ENCODE results near the gene GALNT5.

Gene GALNT5

DNA sequence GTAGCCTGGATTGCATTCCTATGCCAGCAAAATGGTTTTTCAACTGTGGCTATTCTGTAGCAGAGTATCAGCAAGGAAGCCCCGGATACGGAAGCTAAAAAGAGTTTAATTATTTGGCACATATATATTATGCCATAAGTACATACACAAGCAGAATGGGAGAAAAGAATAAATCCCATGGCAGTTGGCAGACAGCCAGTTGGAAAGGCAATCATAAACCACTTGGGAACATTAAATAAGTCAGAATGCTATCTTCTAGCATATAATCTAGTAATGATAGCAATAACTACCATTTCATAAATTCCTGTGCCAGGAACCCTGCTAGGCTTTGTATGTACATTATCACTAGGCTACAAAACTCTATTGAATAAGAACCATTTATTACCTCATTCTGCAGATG is 26.0 kb downstream of the GALNT5 start:
- in situ Hi-C loops (cut with MboI; ENCODE audit: low sequenced_read_pairs), result loop anchor here (25.0 kb wide), 1 partner anchor 729 kb away; no protein-coding TSS in a partner anchor

DNA sequence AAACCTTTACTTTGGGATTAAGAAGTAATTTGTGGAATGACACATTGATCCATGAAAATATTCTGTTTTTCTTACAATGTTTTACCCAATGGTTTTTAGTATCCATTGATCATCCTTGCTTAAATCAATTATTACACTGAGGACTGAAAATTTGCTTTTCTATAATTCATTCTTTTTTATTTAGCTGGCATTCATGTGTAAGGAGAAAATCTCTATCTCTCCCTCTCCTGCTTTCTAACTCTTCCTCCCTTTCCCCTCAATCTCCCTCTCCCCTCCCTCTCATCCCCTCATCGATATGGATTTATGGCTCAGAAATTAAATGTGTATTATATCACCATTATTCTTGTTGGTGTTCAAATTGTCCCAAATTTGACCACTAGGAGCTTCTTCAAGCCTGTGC is 29.7 kb downstream of the GALNT5 start:
- in situ Hi-C loops (cut with MboI; ENCODE audit: low sequenced_read_pairs), result loop anchor here (25.0 kb wide), 1 partner anchor 725 kb away; no protein-coding TSS in a partner anchor

DNA sequence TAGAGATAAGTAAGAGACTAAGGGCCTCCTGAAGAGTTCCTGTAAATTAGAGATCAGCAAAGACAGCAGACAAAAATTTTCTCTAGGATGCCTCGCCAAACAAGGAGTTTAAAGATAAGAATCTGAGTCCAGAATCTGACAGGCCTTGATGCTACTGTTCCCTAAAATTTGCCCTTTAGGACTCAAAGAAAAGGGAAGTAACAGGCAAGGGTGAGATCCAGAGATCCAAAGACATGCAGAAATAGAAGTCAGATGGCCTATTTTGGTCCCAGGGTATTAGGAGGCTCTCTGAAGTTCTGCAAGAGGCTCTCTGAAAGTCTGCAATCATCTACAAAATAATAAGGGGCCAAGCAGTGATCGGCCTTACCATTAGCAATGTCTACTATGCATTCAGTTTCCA is 33.0 kb downstream of the GALNT5 start:
- in situ Hi-C loops (cut with MboI; ENCODE audit: low sequenced_read_pairs), result loop anchor here (25.0 kb wide), 1 partner anchor 722 kb away; no protein-coding TSS in a partner anchor

DNA sequence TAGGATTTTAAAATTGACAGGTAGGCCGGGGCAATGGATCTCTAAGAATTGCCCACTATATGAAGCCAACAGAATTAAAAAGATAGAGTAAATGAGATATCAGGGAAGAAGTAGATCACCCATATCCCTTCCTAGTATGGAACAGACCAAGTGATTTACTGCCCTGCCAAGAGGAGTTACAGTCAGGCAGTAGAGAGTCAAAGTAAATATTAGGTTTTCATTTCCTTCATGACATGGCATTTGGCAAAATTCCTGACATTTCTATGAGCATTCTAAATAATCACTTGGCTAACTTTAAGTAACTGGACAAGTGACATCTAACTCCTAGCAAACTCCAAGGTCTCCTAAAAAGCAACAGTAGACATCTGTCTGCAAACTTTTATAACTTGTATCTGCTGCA is 33.5 kb downstream of the GALNT5 start:
- in situ Hi-C loops (cut with MboI; ENCODE audit: low sequenced_read_pairs), result loop anchor here (25.0 kb wide), 1 partner anchor 721 kb away; no protein-coding TSS in a partner anchor

DNA sequence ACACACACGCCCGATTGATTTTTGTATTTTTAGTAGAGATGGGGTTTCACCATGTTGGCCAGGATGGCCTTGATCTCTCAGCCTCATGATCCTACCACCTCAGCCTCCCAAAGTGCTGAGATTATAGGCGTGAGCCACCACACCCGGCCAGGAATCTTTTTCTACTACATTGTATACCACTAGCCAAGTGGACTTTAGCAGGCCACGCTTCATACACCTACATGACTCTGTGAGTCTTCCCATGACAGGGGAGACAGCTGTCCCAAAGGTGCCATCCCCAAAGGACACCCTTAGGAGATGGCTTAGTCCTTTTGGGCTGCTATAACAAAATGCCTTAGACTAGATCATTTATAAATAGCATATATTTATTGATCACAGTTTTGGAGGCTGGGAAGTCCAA is 35.3 kb downstream of the GALNT5 start:
- in situ Hi-C loops (cut with MboI; ENCODE audit: low sequenced_read_pairs), result loop anchor here (25.0 kb wide), 1 partner anchor 719 kb away; no protein-coding TSS in a partner anchor

DNA sequence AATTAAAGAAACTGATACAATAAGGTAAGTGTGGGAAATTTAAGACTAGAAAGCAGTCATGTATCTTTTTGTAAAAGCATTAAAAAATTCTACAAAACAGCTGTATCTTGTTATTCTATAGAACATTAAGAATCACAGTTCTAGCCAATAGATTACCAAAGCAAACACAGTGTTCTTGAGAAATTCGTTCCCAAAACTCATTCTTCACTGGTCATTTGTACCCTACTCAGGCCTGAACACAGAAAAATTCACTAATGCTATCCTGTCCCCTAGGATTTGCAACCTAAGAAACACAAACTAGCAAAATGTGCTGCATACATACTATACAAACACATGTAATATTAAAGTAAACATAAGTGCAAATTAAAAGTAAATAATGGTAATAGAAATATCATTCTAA is 39.0 kb downstream of the GALNT5 start:
- in situ Hi-C loops (cut with MboI; ENCODE audit: low sequenced_read_pairs), result loop anchor here (25.0 kb wide), 1 partner anchor 716 kb away; no protein-coding TSS in a partner anchor

DNA sequence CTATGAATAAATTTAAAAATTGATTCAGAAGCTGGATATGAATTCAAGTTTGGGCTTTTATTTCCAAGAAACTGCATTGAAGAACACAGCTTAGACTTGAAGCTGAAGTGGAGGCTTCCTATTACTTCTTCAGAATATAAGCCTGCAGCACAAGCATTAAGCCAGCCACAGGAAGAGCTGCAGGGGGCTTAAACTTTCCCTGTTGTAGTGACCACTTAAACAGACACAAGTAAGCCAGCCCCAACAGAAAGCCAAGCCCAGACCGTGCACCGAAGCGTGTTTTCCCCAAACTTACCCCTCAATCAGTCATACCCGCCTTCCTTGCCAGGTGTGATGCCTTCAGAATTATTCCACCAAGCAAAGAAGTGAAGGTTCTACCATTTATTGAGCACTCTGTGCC is 39.5 kb downstream of the GALNT5 start:
- in situ Hi-C loops (cut with MboI; ENCODE audit: low sequenced_read_pairs), result loop anchor here (25.0 kb wide), 1 partner anchor 715 kb away; no protein-coding TSS in a partner anchor

DNA sequence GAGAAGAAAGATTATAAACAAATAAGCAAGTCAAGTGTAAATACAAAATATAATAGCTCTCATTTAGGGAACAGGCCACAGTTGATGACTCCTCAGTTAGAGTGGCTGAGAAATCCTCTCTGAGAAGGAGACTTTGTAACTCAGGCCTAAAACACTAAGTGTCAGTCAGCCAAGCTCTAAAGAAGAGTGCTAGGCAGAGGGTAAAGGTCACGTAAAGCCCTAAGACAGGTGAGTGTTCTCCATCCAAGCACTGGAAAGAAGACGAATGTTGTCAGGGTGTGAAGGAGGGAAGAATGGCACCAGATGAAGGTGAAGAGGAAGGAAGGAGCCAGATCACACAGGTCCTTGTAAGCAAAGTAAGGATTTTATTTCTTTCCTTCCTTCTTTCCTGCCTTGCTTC is 43.8 kb downstream of the GALNT5 start:
- in situ Hi-C loops (cut with MboI; ENCODE audit: low sequenced_read_pairs), result no loop called here

DNA sequence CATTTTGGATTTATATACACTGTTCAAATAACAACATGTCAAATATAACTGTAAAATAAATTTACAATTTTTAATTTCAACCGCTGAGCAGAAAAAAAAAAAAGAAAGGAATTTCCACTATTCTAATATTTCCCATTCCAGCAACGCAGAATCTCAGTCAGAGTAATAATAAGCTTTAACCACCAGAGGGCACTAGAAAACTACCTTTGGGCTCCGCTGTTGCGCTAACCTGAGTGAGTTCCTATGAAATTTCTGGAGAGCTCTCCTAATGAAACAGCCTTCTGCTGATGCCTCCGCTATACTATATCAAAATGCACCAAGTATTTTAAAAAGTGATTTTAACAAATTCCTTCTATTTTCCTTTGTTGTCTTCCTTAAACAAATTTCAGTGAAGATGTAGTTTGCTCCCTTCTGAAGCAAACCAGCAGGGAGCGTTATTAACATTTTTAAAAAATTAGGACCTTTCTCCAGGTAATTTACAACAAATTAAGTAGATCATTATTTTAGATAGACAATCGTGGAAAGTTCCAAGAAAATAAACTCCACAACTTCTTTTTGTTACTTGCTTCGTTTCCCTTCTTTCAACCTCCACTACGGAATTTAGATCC is 45.1 kb downstream of the GALNT5 start:
- in situ Hi-C loops (cut with MboI; ENCODE audit: low sequenced_read_pairs), result no loop called here

DNA sequence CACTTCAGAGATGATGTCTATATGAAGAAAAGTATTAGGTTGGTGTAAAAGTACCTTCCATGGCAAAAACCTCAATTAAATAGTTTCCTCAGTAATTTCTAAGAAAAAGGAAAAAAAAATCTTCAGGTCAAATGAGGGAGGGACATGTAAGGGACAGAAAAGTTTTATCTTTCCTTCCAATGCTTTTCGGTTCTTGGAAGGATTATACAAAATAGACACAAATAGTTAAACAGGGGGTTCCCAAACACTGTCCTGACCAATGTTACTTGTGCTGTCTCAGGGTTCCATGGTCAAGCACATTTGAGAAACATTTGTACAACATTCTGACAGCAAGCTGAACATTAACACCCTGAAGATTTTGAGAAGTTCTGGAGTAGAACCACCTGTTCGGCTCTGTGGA is 46.1 kb downstream of the GALNT5 start:
- in situ Hi-C loops (cut with MboI; ENCODE audit: low sequenced_read_pairs), result no loop called here

DNA sequence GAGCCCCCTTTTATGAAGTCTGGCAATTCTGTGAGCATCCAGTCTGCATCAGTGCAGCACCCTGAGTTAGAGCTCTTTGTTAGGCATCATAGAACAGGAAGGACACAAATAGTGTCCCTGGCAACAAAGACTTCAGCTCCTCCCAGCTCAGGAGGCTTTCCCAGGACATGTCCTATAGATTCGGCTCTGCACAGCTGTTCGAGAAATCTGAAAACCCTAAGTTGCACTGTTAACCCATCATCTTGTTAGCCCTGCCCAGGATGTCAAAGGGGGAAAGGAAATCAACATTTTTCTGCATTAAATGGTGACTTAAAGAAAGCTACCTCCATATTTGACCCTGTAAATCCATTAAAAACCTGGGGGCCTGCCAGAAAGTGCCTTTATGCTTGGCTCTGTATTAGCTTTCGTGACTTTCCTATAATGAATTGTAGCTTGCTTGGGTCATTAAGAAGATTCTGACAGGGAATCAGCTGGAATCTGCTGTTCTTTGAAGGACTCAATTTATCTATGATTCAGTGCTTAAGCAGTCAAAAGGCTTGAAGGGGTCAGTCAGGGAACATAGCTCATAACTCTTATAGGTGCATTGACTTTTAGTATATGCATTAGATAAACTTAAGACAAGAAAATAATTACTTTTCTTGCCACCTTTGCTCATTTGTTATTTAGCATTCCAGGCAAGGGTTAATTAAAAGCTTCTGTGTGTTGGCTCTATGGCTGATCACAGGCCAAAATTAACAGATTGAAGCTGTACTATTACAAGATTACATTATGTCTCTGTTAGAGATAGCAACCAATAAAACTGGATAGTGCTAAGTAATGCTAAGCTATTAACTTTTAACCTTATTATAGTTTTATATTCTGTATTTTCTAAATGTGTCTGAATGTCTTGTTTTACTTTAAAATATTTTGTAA is 47.6 kb downstream of the GALNT5 start:
- in situ Hi-C loops (cut with MboI; ENCODE audit: low sequenced_read_pairs), result no loop called here

DNA sequence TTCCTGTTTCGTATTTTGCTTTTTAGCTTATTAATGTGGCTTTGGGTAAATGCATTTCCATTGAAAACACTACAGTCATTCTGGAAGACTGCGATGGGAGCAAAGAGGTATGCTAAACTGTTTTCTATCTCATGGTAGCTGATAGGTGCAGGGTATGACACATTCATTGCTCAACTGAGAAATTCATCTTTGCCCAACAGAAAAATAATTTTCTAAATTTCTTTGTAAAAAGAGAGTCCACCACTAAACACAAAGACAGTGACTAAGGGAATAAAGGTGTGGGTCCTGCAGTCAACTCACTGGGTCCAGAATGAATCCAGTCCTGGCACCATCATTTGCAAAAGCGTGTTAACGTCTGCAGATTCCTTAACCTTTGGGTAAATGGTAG is 48.2 kb downstream of the GALNT5 start:
- in situ Hi-C loops (cut with MboI; ENCODE audit: low sequenced_read_pairs), result no loop called here

DNA sequence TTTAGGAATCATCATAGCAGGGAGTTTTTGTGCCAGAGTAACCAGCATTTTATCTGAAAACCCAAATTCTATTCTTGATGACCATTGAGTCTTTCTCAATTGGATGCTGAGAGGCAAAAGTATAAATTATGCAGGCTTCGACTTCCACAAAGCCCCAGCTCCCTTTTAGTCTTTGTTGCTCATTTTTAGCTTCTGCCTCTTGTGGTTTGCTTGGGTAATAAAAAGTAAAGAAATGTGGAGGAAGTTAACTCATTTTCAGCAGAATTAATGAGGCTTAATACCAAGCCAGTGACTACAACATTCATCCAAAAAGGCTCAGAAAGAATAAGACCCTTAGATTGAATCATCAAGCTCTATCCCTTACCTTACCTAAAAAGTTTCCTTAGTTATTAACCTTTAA is 49.5 kb downstream of the GALNT5 start:
- in situ Hi-C loops (cut with MboI; ENCODE audit: low sequenced_read_pairs), result no loop called here

DNA sequence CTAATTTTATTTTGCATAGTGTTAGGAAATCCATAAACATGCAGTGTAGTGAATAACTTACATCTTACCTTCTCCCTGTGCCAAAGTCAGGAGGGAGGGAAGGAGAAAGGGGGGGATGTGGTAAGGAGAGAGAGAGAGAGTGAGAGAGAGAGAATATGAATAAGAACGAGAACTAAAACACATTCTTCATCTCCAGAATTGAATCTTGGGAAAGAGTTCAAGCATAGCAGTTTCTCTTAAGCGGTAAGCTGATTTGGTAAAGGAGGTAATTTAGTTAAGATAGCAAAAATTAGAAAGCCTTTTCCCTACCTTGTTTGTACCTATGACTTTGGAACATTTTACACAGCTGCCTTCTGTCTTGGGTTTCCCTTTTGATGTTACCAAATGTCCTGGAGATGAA is 52.4 kb downstream of the GALNT5 start:
- in situ Hi-C loops (cut with MboI; ENCODE audit: low sequenced_read_pairs), result no loop called here

DNA sequence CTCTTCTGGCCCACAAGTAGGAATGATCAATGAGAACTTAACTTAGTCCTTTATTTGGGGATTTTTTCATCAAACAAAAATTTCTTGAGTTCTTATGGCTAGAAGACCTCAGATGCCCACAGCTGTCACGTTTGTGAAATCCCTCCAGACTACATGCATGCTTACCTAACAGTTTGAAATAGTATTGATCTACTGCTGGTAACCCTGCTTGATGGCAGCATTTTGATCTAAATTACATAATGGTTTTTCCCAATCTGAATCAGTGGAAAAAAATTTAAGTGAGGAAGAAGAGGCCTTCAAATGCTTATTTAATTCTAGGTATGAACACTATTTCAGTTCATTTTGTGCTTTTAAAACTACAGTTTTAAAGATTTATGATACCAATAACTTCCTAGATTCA is 54.2 kb downstream of the GALNT5 start:
- in situ Hi-C loops (cut with MboI; ENCODE audit: low sequenced_read_pairs), result no loop called here

DNA sequence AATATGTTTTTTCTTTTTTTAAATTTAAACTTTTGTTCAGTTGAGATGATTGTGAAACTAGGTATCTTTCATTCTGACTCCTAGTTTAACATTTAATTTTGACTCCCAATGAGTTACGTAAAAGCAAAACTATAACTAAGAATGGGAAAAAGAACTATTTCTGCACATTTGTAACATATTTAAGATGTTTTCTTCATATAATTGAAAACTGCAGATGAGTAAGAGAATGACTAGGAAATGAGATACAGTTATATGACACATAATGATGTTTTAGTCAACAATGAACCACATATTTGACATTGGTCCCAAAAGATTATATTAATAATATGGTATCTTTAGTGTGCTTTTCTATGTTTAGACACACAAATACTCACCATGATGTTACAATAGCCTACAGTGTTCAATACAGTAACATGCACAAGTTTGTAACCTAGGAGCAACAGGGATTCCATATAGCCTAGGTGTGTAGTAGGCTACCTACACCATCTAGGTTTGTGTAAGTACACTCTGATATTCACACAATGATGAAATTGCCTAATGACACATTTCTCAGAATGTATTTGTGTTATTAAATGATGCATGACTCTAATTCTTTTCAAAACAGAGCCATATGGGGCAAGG is 55.5 kb downstream of the GALNT5 start:
- in situ Hi-C loops (cut with MboI; ENCODE audit: low sequenced_read_pairs), result no loop called here

DNA sequence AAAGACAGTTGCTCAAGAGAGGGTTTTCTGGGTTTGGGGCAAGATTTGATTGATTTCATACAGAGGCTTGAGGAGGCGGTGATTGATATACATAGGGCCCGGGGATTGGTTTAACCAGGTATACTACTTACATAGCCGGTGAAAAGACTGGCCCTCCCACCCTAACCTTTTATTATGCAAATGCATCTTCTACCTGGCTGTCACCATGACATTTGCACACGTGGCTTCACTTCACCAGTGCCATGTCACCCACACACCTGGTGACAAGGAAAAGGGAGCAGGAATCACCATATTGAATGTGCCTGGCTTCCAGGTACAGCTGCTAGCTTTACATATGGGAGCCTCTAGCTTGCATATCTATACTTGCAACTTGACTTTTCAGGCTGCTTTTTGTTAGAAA is 58.4 kb downstream of the GALNT5 start:
- in situ Hi-C loops (cut with MboI; ENCODE audit: low sequenced_read_pairs), result no loop called here

DNA sequence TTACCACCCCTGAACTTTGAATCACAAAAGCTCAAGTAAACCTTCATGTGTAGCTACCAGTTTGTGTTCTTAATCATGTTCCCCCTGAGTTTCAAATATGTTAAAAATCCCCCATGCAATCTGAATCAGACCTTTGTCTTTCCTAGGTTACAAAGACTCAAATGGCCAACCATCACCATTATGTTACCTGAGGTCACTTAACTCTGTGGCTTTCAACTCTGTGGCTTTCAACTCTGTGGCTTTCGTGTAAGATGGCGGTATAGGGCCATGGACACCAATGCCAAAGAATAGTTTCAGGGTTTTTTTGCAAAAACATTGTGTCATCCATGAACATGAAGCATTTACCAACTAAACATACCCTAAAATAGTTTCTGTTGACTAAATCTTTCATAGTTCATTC is 61.4 kb downstream of the GALNT5 start:
- in situ Hi-C loops (cut with MboI; ENCODE audit: low sequenced_read_pairs), result no loop called here

DNA sequence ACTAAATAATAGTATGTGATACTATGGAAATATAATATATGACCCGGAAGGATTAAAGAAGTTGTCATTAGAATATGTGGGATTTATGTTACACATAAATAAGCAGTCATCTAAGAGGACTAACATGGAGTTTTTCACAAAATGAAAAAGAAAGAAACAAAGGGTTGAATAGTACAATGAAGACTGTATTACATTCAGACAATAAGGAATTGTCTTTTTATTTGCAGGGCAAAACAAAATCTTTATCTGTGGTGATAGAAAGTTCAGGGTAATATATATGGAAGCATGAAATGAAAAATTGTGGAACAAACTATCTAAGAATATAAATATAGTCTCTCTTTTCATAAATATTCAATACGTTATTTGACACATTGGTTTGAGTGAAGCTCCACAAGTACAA is 62.3 kb downstream of the GALNT5 start:
- in situ Hi-C loops (cut with MboI; ENCODE audit: low sequenced_read_pairs), result no loop called here

DNA sequence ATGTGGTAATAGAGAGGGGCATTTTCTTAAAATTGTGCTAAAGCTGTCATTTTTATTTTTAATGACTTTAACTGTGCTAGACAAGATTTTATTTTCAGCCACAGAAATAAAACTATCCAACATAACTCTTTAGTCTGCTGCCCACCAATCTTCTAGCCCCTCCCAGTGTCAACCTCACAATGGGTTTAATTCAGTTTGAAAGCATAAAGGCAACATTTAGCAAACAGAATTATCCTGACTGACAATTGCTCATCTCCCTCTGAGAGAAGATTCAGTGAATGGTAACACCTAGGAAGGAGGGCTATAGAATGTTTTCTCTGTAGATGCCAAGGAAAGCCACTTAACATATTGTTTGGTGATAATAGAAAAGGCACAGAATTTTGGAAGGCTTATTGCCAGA is 62.9 kb downstream of the GALNT5 start:
- in situ Hi-C loops (cut with MboI; ENCODE audit: low sequenced_read_pairs), result no loop called here

DNA sequence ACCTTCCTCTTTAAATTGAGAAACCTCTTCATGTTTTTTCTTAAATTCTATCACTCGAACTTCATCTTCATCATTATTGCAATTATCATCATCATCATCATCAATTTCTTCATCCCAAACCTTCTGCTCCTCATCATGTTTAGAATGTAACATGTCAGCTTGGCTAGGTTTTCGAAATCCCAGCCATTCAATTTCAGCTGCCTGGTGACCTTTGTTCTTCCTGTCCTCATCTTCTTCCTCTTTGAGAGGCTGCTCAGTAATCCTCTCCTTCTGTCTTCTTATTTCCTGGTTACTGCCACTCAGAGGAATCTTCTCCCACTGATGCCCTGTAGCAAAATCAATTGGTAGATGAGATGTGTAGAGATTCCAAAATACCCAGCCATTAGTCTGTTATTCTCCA is 64.0 kb downstream of the GALNT5 start:
- in situ Hi-C loops (cut with MboI; ENCODE audit: low sequenced_read_pairs), result no loop called here

DNA sequence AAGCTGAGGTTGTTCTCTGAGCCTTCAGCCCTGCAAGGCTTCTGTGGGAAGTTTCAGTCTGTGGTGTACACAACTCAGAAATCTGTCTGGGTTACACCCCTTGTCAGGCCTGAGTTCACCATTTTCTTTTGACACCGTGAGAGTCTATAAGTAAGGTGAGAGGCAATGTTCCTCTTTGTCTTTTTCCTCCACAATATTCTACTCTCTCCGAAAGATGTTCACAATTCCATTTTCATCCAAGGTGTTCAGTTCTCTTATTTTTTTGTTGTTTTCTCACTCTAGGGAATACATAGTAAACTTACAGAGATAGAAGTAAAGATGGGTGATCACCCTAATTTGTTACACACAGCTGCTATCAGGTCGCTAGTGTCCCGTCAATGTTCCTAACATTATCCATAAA is 64.9 kb downstream of the GALNT5 start:
- in situ Hi-C loops (cut with MboI; ENCODE audit: low sequenced_read_pairs), result no loop called here

All from HL-60/S4 treated with retinoic acid at 250 ng/mL for 4 days and 3 days (cell line).